ENCODE results near the gene MAP3K19.
"Not testable (repeated sequence)": the region's sequence is repeated elsewhere in the genome, so short reads cannot be mapped to it uniquely, and the experiment has no call there.

The MAP3K19 gene

DNA sequence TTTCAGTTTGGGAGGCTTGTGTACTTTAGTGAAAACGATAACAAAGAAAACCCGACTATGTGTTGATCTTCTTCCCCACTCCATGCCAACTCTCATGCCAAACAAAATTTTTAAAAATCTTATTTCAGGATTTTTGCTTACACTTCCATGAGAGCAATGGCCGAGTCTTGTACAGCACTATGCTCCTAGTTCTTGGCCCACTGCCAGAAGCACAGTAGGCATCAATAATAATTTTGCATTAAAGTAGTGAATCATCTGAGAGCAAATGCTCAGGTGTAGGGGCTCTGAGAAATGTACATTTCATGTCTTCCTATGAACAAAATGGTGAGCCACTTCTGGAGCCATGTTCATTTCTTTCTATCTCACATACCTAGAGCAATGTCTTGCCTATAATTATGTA is 62.2 kb downstream of the MAP3K19 start:
- no peak for DNase-seq (ENCODE audit: low spot score)

- DNase-seq (ENCODE audit: low spot score): no peak
Measured at GRCh38 chr2:134982603-134983002, 64.6 kb downstream of the MAP3K19 start.

DNA sequence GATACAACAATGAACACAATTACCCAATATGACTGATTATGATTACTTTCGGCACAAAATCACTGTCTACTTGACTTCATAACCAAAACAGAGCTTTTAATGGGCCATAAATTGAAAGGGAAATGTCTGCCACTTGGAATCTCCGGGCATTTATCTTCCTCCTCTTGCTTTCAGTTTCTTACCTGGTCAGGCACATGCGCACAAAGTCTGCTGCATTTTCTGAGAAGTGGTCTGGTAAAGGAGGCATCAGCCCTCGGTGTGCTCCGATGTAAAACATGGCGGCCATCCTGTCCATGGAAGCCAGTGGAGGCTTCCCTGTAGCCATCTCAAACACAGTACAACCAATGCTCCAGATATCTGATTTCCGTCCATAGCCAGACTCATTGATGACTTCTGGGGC is 66.6 kb downstream of the MAP3K19 start:
- DNase-seq (ENCODE audit: low spot score): no peak

GRCh38 chr2:134979221-134979620 is 68.0 kb downstream of the MAP3K19 start:
- no peak for DNase-seq (ENCODE audit: low spot score)

DNA sequence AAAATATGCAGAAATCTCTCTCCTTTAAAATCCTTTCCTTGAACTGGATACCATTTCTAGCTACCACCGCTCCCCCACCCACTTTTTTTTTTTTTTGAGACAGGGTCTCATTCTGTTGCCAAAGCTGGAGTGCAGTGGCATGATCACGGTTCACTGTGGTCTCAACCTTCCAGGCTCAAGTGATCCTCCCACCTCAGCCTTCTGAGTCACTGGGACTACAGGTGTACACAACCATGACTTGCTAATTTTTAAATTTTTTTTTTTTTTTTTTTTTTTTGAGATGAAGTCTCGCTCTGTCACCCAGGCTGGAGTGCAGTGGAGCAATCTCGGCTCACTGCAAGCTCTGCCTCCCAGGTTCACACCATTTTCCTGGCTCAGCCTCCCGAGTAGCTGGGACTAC is 70.1 kb downstream of the MAP3K19 start:
- DNase-seq (ENCODE audit: low spot score): not testable (repeated sequence)

GRCh38 chr2:134976074-134976702 is 71.1 kb downstream of the MAP3K19 start:
- DNase-seq (ENCODE audit: low spot score): no peak

- no peak for DNase-seq (ENCODE audit: low spot score)
Measured at GRCh38 chr2:134975281-134976009, 71.8 kb downstream of the MAP3K19 start.

DNA sequence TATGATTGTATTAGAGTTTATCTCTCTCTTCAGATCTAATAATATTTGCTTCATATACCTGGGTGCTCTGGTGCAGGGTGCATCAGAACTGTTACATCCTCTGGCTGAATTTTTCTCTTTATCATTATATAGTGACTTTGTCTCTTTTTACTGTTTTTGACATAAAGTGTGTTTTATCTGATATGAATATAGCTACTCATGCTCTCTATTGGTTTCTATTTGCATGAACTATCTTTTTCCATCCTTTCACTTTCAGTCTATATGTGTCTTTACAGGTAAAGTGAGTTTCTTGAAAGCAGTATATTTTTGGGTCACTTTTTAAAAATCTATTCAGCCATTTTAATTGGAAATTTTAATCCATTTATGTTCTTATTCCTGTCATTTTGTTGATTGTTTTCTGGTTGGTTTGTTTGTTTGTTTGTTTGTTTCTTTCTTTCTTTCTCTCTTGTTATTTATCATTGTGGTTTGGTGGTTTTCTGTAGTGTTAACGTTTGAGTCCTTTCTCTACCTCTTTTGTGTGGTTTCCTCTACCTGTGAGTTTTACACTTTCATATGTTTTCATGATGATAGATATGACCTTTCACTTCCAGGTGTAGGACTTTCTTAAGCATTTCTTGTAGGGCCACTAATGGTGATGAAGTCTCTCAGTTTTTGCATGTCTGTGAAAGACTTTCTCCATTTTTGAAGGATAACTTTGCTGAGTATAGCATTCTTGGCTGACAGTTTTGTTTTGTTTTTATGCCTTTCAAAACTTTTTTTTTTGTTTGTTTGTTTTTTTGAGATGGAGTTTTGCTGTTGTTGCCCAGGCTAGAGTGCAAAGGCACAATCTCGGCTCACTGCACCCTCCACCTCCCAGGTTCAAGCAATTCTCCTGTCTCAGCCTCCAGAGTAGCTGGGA is 73.8 kb downstream of the MAP3K19 start:
- no peak for DNase-seq (ENCODE audit: low spot score)

GRCh38 chr2:134967166-134967565 is 80.1 kb downstream of the MAP3K19 start:
- DNase-seq (ENCODE audit: low spot score): not testable (repeated sequence)

DNA sequence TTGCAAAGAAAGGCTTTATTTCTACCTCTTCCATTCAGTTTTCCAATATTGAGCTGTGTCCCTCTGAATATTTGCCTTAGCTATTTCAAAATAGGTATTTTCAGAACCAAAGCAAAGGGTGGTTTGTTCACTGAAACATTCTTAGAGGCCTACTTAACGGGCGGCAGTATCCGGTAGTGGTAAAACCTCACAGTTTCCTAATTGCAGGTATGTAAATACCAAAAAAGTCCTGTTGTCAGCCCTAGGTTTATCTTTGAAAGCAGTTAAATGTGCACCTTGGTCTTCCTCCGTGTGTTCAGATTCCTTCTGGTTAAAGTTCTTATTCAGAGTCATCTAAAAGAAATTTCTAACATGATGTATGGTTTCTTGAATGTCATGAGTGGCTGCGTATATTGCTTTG is 89.8 kb downstream of the MAP3K19 start:
- DNase-seq (ENCODE audit: low spot score): no peak

GRCh38 chr2:134955744-134956143 is 91.5 kb downstream of the MAP3K19 start:
- DNase-seq (ENCODE audit: low spot score): no peak

DNA sequence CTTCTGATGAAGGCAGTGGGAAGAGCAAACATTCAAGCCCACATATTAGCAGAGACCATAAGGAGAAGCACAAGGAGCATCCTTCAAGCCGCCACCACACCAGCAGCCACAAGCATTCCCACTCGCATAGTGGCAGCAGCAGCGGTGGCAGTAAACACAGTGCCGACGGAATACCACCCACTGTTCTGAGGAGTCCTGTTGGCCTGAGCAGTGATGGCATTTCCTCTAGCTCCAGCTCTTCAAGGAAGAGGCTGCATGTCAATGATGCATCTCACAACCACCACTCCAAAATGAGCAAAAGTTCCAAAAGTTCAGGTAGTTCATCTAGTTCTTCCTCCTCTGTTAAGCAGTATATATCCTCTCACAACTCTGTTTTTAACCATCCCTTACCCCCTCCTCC is 93.2 kb downstream of the MAP3K19 start:
- DNase-seq (ENCODE audit: low spot score): no peak

GRCh38 chr2:134952608-134953007 is 94.6 kb downstream of the MAP3K19 start:
- no peak for DNase-seq (ENCODE audit: low spot score)

- DNase-seq (ENCODE audit: low spot score): no peak
Measured at GRCh38 chr2:134950886-134951285, 96.4 kb downstream of the MAP3K19 start.

- no peak for DNase-seq (ENCODE audit: low spot score)
Measured at GRCh38 chr2:134949981-134950708, 97.1 kb downstream of the MAP3K19 start.

DNA sequence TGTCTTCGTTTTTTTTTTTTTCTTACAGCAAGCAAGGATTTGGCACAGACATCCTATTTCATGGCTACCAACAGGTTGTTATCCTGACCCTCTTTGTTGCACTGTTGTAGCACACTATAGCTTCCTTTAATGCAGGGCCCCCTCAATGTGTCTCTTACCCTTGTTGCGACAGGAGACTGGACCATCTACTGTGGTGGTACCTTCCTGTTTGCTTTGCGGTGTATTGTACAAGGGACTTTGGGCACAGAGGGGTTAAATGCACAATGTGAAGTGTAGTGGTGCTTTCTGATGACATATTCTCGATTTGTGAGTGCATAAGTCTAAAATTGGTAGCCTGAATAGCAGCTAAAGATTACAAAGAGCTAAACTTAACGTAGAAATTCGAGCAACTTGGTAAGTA is 101.2 kb downstream of the MAP3K19 start:
- DNase-seq (ENCODE audit: low spot score): no peak

DNA sequence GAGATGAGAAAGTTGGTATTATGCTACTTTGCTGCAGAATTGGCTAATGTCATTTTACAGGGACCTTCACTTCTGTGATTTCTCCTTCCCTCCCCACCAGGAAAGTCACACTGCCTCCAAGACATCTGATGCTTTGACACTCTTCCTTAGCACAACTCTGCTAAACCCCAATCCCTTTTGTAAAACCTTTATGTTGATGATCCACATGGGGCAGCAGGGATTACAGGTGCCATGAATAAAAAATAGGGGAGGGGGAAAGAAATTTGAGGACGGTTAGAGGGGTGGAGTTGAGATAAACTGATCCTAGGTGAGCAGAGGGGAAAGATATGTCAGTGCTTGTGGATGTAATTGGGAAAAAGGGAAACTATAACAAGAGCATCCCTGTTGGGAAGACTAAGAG is 102.3 kb downstream of the MAP3K19 start:
- DNase-seq (ENCODE audit: low spot score): no peak

- DNase-seq (ENCODE audit: low spot score): no peak
Measured at GRCh38 chr2:134943540-134943939, 103.7 kb downstream of the MAP3K19 start.

GRCh38 chr2:134936691-134937090 is 110.6 kb downstream of the MAP3K19 start:
- no peak for DNase-seq (ENCODE audit: low spot score)

GRCh38 chr2:134934641-134935040 is 112.6 kb downstream of the MAP3K19 start:
- DNase-seq (ENCODE audit: low spot score): no peak

DNA sequence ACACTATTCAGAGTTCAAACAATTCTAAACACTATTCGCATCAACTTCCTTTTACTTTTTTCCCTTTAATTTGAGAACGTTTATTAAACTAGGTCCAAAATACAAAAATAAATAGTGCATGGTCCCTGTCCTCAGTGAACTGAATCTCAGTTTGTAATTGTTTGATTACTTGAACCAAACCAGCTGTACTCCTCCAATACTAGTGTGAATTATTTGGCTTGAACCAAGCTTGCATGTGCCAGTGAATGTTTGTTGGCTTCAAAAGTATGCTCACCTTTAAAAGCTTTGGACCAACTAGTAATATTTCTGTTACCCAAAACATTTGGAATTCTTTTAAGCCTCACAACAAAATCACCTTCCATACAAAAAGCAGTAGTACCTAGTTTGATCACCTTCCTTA is 113.1 kb downstream of the MAP3K19 start:
- DNase-seq (ENCODE audit: low spot score): no peak

DNA sequence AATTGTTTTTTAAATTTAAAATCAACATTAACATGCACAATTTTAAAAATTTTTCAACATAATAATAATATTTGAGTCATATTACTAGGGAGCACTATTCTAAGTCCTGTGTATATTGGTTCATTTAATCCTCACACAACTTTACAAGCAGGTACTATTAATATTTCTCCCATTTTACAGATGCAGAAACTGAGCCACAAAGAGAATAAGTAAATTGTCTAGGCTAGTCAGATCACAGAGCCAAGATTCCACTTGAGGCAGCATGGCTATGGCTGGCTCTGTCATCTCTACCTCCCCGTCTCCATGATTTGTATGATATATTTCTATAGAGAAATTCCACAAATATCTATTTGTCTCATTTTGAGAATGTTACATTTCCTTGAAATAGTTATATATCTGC is 113.5 kb downstream of the MAP3K19 start:
- DNase-seq (ENCODE audit: low spot score): no peak

Data from ecto neural progenitor cell (in vitro differentiated cells).